ENCODE results near the gene SLC7A4.

The SLC7A4 gene

GRCh38 chr22:21038405-21038804 lies 6.0 kb upstream of the SLC7A4 start:
- DNase-seq = no peak

- no peak for DNase-seq
Measured at GRCh38 chr22:21034989-21035388, 2.6 kb upstream of the SLC7A4 start.

GRCh38 chr22:21033895-21034294 lies 1.5 kb upstream of the SLC7A4 start:
- DNase-seq = no peak

- DNase-seq = no peak
Measured at GRCh38 chr22:21032868-21033688, 717 bp upstream of the SLC7A4 start.

GRCh38 chr22:21031545-21032036 lies 770 bp downstream of the SLC7A4 start:
- DNase-seq = no peak

- no peak for DNase-seq
Measured at GRCh38 chr22:21030621-21031544, 1.5 kb downstream of the SLC7A4 start.

GRCh38 chr22:21030032-21030431 lies 2.3 kb downstream of the SLC7A4 start:
- no peak for DNase-seq

- no peak for DNase-seq
Measured at GRCh38 chr22:21029486-21030025, 2.8 kb downstream of the SLC7A4 start.

- DNase-seq = no peak
Measured at GRCh38 chr22:21028277-21029251, 3.8 kb downstream of the SLC7A4 start.

- DNase-seq = no peak
Measured at GRCh38 chr22:21026783-21027692, 5.3 kb downstream of the SLC7A4 start.

GRCh38 chr22:21025763-21026755 lies 6.3 kb downstream of the SLC7A4 start:
- DNase-seq = no peak

GRCh38 chr22:21025266-21025665 lies 7.1 kb downstream of the SLC7A4 start:
- DNase-seq = peak in 1 of 6 experiments; percentile 14

- no peak for DNase-seq
Measured at GRCh38 chr22:21022955-21023614, 9.3 kb downstream of the SLC7A4 start.

GRCh38 chr22:21022507-21022906 lies 9.9 kb downstream of the SLC7A4 start:
- DNase-seq = no peak

- no peak for DNase-seq
Measured at GRCh38 chr22:21020802-21021429, 11.4 kb downstream of the SLC7A4 start.

GRCh38 chr22:21018314-21018713 lies 14.0 kb downstream of the SLC7A4 start:
- DNase-seq = no peak

- no peak for DNase-seq
Measured at GRCh38 chr22:21016644-21017420, 15.5 kb downstream of the SLC7A4 start.

Measured in stimulated activated naive CD4-positive, alpha-beta T cell (primary cell).